Gastroesophageal sphincter (tissue), 3 donors: ENCODE measurements around the gene ZP3.

Experiments
- CTCF ChIP-seq, 4 experiments: fragments of 200-600 bp in 2 of 4; fragments of 450-650 bp in 2 of 4; sonication (generic) in 1 of 4; IDR thresholded peaks; one replicate each; pipeline ENCODE4 v1.5.1; 2017 to 2019; ENCODE audit warnings: antibody characterized with exemption in 4 of 4, mild to moderate bottlenecking in 2 of 4, moderate library complexity in 2 of 4
- POLR2A ChIP-seq, 2 donors: fragments of 450-650 bp; IDR thresholded peaks; one replicate each; pipeline ENCODE4 v1.6.1; 2017; ENCODE audit warnings: antibody characterized with exemption in 2 of 2, mild to moderate bottlenecking in 2 of 2, moderate library complexity in 1 of 2

DNA sequence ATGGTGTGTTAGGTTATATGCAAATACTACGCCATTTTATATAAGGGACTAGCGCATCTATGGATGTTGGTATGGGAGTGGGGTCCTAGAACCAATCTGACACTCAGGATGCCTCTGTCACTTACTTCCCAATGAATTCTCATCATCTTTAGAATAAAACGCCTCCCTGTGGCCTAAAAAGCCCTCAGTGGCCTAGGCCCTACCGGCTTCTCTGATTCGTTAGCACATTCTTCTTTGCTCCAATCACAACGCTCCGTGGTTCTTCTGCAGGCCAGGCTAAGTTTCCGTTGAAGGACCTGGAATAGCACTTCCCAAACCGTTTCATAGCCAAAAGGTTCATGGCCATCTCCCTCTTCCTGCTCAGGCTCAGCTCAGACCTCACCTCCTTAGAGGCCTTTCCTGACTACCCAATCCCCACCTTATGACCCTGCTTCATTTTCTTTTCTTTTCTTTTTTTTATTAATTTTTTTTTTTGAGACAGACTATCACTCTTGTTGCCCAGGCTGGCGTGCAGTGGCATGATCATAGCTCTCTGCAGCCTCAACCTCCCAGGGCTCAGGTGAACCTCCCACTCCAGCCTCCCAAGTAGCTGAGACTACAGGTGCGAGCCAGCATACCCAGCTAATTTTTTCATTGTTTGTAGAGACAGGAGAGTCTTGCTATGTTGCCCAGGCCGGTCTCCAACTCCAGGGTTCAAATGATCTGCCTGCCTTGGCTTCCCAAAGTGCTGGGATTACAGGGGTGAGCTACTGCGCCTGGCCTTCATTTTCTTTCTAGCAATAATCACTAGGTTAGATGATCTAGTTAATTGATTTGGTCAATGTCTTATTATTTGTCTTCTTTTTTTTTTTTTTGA is 41.4 kb upstream of the ZP3 start:
- TF ChIP-seq CTCF (IDR thresholded peaks at IDR 0.05) = no peak
- TF ChIP-seq POLR2A (IDR thresholded peaks at IDR 0.05) = no peak
